GM12874 (cell line): ENCODE measurements around the gene PLEKHF1.

Experiments
- TF ChIP-seq, protein P1 (sequence below): IDR thresholded peaks from 2 replicates; pipeline ENCODE4 v1.5.1; 2011; ENCODE audit warnings: low read depth, mild to moderate bottlenecking, control low read depth, low read length, moderate library complexity; ENCODE audit not compliant: insufficient read depth

Gene PLEKHF1

GRCh38 chr19:29673451-29674371 lies 8.4 kb downstream of the PLEKHF1 start:
- TF ChIP-seq, protein P1, sequence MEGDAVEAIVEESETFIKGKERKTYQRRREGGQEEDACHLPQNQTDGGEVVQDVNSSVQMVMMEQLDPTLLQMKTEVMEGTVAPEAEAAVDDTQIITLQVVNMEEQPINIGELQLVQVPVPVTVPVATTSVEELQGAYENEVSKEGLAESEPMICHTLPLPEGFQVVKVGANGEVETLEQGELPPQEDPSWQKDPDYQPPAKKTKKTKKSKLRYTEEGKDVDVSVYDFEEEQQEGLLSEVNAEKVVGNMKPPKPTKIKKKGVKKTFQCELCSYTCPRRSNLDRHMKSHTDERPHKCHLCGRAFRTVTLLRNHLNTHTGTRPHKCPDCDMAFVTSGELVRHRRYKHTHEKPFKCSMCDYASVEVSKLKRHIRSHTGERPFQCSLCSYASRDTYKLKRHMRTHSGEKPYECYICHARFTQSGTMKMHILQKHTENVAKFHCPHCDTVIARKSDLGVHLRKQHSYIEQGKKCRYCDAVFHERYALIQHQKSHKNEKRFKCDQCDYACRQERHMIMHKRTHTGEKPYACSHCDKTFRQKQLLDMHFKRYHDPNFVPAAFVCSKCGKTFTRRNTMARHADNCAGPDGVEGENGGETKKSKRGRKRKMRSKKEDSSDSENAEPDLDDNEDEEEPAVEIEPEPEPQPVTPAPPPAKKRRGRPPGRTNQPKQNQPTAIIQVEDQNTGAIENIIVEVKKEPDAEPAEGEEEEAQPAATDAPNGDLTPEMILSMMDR: no peak

DNA sequence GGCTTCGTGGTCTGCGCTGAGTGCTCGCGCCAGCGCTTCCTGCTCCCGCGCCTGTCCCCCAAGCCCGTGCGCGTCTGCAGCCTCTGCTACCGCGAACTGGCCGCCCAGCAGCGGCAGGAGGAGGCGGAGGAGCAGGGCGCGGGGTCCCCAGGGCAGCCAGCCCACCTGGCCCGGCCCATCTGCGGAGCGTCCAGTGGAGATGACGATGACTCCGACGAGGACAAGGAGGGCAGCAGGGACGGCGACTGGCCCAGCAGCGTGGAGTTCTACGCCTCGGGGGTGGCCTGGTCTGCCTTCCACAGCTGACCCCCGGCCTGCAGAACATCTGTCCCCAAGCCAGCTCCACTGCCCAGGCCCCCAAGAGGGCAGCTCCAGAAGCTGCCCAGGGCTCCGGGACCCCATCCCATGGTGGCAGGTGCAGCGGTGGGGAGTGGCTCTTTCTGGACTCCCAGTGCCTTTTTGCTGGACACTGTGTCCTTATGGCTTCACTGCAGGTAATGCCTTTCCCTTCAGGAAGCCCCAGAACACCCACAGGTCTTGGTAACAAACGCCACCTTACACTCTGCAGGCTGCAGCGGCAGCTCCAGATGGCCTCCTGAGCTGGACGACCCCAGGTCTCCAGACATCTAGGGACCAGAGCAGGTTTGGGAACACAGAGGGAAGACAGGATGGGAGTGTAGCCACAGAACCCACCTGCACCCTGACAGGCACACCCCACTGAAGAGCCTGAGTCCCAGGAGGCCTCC lies 9.3 kb downstream of the PLEKHF1 start:
- TF ChIP-seq, protein P1: no peak

DNA sequence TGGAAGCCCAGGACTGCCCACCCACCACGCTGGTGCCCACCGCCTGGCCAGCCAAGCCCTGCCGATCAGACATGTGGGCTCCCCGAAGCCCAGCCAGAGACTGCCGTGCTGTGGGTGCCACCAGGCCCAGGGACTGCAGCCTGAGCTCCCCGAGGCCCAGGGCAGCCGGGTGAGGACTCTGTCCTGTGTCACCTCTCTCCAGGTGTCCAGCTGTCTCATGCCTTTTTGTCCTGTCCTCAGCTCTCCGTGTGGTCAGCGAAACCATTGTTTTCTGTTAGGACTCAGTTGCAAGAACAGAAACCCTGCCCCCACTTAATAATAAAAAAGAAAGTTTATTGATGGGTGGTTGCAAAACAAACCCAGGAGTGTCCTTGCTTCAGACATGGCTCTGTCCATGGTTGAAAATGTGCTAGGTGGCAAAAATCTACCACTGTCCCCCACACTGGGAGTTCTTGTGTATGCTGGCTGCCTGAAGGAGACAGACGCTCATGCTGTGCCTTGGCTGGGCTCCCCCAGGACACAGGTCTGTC lies 9.9 kb downstream of the PLEKHF1 start:
- TF ChIP-seq, protein P1: no peak

DNA sequence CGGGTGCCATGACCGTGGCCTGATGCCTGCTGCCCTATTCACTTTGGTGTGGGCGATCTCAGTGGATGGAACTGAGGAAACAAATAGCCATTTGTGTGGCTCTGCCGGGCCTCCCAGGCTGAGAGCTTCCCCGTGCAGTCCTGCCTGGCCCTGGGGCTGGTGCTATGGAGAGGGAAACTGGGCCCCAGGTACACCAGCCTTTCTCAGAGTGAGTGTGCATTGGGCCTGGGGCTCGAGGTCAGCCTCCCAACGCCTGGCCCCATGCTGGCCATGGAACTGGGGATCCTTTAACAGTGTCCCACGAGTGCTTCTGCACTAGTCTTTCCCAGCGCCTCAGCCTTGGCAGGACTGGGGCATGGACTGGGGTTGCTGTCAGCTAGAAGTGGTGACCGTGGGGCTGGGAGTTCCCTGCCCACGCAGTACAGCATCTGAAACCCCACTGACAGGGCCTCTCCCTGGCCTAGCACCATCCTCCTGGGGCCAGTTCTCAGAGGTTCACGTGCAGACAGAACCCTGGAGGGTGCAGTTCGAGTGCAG lies 10.5 kb downstream of the PLEKHF1 start:
- TF ChIP-seq, protein P1: no peak

DNA sequence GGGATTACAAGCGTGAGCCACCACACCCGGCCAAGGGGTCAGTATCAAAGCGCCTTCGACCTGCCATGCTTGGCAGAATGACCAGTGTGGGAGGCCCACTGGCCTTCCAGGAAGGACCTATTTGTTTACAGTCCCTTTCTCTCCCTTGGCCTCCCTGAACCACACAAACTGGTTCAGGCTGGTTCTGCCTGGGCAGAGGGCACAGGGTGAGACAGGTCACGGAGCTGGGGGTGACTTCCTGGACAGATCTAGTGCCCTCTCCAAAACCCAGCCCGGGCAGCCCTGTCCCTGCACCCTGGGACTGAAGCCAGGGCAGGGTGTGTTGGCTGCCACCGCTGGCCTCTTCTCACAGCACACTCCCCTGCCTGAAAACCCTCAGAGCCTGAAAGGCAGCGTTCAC lies 11.3 kb downstream of the PLEKHF1 start:
- TF ChIP-seq, protein P1: no peak

GRCh38 chr19:29677001-29677817 lies 11.9 kb downstream of the PLEKHF1 start:
- TF ChIP-seq, protein P1: no peak
